G401 (cell line): ENCODE measurements around the gene TTLL5. TPM values are rescaled to one million over a fixed set of nuclear protein-coding genes. Genes with fewer than 3 reads are reported as not detected.
"Not testable (repeated sequence)": the region's sequence is repeated elsewhere in the genome, so short reads cannot be mapped to it uniquely, and the experiment has no call there.

Source experiments
- DNase-seq: peaks from one replicate; pipeline ENCODE4 v3.0.0-alpha.2; 2015; ENCODE audit warnings: low spot score
- in situ Hi-C: cut with HindIII; loops from 2 replicates; pipeline ENCODE4 v1.10.0; 2016; ENCODE audit warnings: low sequenced_read_pairs, mixed read lengths
- total RNA-seq: library from RNA; depleted of rRNA; stranded (reverse); fragments of >200 nt; shearing (Covaris generic); gene quantifications from 2 replicates; pipeline ENCODE4 v1.2.3, GENCODE V29; 2014

The TTLL5 gene
- total RNA-seq, 1 experiment from 2014 or later: 25.6 TPM

GRCh38 chr14:75689012-75689411 lies 28.0 kb downstream of the TTLL5 start:
- DNase-seq: no peak
- in situ Hi-C loops: no loop called here

DNA sequence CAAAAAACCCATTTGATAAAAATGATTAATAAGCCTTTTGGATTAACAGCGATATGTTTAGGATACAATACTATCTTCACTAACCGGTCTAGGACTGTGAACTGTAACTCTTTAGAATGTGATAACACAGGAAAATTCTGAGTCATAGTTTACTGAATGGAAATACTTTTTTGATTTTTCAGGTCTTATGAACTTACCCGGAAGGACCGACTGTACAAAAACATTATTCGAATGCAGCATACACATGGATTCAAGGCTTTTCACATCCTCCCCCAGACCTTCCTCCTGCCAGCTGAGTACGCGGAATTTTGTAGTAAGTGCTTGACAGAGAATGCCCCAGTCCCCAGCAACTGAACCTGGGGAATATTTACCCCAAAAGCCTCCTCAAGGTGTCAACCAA lies 29.0 kb downstream of the TTLL5 start:
- in situ Hi-C loops: no loop called here
- no peak for DNase-seq

GRCh38 chr14:75695025-75695424 lies 34.0 kb downstream of the TTLL5 start:
- in situ Hi-C loops, DNase-seq: not testable (repeated sequence)

DNA sequence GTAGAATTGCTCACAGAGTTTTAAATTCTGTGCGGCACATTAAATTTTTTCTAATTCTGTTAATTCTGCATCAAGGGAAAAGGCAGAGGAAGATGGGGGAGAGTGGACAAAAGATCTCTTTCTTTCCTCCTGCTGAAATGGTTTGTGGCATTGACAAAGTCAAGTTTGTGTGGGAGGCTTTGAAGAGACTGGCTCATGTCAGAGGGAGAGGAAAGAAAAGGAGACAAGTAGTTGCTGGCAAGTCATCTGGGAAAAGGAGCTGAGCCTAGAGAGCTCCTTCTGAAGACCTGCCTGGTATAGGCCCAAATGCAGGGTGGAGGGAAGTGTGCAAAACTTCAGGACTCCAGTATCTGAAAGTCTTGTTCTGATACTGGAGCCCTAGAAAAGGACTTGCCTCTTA lies 36.3 kb downstream of the TTLL5 start:
- no peak for DNase-seq
- in situ Hi-C loops: no loop called here

DNA sequence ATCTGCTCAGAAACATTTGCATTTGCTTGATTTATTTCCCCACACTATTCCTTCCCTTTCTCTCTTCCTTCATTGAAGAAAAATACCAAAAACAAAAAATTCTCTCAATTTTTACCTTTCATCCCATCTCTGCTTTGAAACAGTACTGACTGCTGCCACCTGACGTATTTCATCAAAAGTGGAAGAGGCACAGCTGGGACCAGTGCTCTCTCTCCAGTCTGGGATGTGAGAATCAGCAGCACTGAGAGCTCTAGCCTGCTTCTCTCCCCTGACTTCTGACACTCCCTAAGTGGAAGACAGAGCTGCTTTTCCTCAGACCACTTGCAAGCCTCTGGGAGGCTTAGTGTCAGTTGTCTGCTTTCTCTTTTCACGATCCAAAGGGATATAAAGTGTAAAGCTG lies 36.9 kb downstream of the TTLL5 start:
- in situ Hi-C loops: no loop called here
- DNase-seq: no peak

- in situ Hi-C loops: no loop called here
- DNase-seq: no peak
These were observed 38.3 kb downstream of the TTLL5 start for GRCh38 chr14:75699331-75699730.

GRCh38 chr14:75700295-75700694 lies 39.2 kb downstream of the TTLL5 start:
- DNase-seq: no peak
- in situ Hi-C loops: loop anchor here (25.0 kb wide), 1 partner anchor 287 kb away; the partner anchor contains the start of genes IFT43 and TGFB3

GRCh38 chr14:75702122-75702521 lies 41.1 kb downstream of the TTLL5 start:
- DNase-seq: no peak
- in situ Hi-C loops: loop anchor here (25.0 kb wide), 1 partner anchor 285 kb away; the partner anchor contains the start of genes IFT43 and TGFB3

- in situ Hi-C loops: loop anchor here (25.0 kb wide), 1 partner anchor 285 kb away; the partner anchor contains the start of genes IFT43 and TGFB3
These were observed 41.7 kb downstream of the TTLL5 start for GRCh38 chr14:75702616-75703261.

DNA sequence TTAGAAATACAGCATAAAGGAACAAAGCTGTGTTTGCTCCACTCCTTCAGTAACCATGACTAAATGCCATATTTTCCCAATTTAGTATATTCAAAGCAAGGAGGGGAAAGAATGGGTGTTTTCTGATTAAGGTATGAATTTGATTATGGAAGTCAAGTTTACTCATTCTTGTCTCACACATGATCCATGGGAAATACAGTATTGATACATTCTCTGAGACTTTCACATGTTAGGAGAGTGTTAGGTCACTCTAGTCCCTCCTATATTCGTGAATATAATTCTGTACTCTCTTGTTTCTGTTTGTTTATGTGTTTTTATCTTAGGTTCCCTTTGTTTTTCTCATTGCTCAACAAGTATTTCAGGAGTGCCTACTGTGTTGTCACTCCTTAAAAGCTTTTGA lies 42.4 kb downstream of the TTLL5 start:
- no peak for DNase-seq
- in situ Hi-C loops: loop anchor here (25.0 kb wide), 1 partner anchor 284 kb away; the partner anchor contains the start of genes IFT43 and TGFB3

More at GRCh38 chr14:75702616-75703261, 41.7 kb downstream of the TTLL5 start:
- DNase-seq: peak; percentile 11

DNA sequence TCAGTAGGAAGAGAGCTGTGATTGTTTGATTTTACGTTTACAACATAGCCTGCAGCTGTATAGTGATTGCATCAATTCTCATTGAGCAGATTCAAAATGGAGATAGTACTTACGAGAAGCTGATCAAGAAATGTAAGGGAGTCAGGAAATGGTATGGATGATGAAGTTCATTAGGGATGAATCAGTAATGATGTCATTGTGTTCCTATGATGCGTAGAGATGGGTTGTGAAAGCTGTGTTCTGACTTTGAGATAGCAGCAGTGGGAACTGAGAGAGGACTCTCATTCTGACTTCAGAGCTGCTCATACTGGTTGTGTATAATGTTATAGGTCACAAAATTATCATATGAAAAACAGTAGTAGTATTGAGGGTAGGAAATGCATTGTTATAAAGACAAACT lies 44.0 kb downstream of the TTLL5 start:
- in situ Hi-C loops: loop anchor here (25.0 kb wide), 1 partner anchor 282 kb away; the partner anchor contains the start of genes IFT43 and TGFB3
- no peak for DNase-seq

DNA sequence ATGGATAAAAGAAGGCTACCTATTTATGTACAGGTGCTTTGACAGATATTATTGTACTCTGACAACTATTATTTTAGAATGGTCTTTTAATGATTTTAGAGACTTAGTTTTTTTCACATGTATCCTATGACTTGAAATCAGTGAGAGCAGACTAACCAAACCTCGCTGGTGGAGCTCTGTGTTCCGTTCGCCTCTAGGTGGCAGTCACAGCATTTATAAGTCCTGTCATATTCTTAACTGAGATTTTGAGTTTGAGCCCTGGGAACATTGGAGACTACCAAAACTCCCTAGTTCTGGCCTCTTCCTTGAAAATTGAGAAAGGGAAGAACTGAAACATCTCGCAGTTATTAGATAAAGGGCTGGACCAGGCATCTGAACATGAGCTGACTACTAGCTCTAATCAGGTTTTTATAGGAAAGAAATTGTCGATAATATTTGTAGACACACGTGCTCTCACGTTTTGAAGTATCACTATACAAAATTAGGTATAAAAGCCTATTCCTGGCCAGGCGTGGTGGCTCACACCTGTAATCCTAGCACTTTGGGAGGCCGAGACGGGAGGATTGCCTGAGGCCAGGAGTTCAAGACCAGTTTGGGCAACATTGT lies 48.3 kb downstream of the TTLL5 start:
- in situ Hi-C loops: loop anchor here (25.0 kb wide), 1 partner anchor 278 kb away; the partner anchor contains the start of genes IFT43 and TGFB3
- DNase-seq: peak; percentile 78

GRCh38 chr14:75711105-75711795 lies 50.2 kb downstream of the TTLL5 start:
- in situ Hi-C loops: loop anchor here (25.0 kb wide), 1 partner anchor 276 kb away; the partner anchor contains the start of genes IFT43 and TGFB3

DNA sequence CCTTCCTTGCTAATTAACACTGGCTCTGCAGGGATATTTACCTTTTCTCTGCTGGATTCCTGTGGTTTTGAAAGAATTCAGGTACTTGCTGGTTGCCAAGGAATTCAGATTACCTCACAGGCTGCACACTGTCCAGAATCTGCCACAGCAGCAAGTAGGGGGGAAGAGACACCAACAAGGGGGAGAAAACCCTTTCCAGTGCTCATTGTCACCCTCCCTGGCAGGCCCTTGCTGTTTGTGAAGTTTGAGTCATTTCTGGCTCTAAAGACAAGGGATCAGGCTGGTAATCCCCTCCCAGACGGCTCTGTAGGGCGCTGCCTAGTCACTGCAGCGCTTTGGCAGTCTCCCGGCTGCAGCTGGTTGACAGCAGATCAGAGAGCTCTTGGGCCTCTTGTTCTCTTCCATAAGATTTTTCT lies 50.8 kb downstream of the TTLL5 start:
- in situ Hi-C loops: loop anchor here (25.0 kb wide), 1 partner anchor 275 kb away; the partner anchor contains the start of genes IFT43 and TGFB3
- peak; percentile 25 for DNase-seq

More at GRCh38 chr14:75711105-75711795, 50.2 kb downstream of the TTLL5 start:
- DNase-seq: peak; percentile 8

GRCh38 chr14:75714991-75715390 lies 53.9 kb downstream of the TTLL5 start:
- in situ Hi-C loops: loop anchor here (25.0 kb wide), 1 partner anchor 272 kb away; the partner anchor contains the start of genes IFT43 and TGFB3
- no peak for DNase-seq

GRCh38 chr14:75715926-75716780 lies 55.1 kb downstream of the TTLL5 start:
- no peak for DNase-seq
- in situ Hi-C loops: loop anchor here (25.0 kb wide), 1 partner anchor 271 kb away; the partner anchor contains the start of genes IFT43 and TGFB3

GRCh38 chr14:75717729-75718128 lies 56.7 kb downstream of the TTLL5 start:
- in situ Hi-C loops: loop anchor here (25.0 kb wide), 1 partner anchor 270 kb away; the partner anchor contains the start of genes IFT43 and TGFB3
- no peak for DNase-seq

- no peak for DNase-seq
- in situ Hi-C loops: loop anchor here (25.0 kb wide), 1 partner anchor 269 kb away; the partner anchor contains the start of genes IFT43 and TGFB3
These were observed 57.2 kb downstream of the TTLL5 start for GRCh38 chr14:75718199-75718598.
